HG02970 (cell line): ENCODE data around the gene CRB3.
"Not testable (repeated sequence)": the region's sequence is repeated elsewhere in the genome, so short reads cannot be mapped to it uniquely, and the experiment has no call there.

Experiments used
- ATAC-seq: cut with Tn5 transposase; IDR thresholded peaks from one replicate; pipeline ENCODE4 v1.9.1; 2021; ENCODE audit warnings: mild to moderate bottlenecking, moderate library complexity, moderate number of reproducible peaks; ENCODE audit not compliant: unreplicated experiment, low FRiP score

Gene CRB3

GRCh38 chr19:6489278-6490061, 25.4 kb downstream of the CRB3 start:
- no peak for ATAC-seq

GRCh38 chr19:6490134-6490533, 26.1 kb downstream of the CRB3 start:
- no peak for ATAC-seq

GRCh38 chr19:6491802-6492592, 27.9 kb downstream of the CRB3 start:
- ATAC-seq = no peak

GRCh38 chr19:6494438-6495036, 30.5 kb downstream of the CRB3 start:
- no peak for ATAC-seq

GRCh38 chr19:6495947-6496346, 31.9 kb downstream of the CRB3 start:
- no peak for ATAC-seq

GRCh38 chr19:6498294-6499036, 34.4 kb downstream of the CRB3 start:
- ATAC-seq = no peak

GRCh38 chr19:6499052-6499790, 35.1 kb downstream of the CRB3 start:
- ATAC-seq = no peak

GRCh38 chr19:6500837-6501739, 37.0 kb downstream of the CRB3 start:
- ATAC-seq = no peak

- no peak for ATAC-seq
Measured at GRCh38 chr19:6501740-6502648, 37.9 kb downstream of the CRB3 start, which contains the start of gene TUBB4A. Gene TUBB4A, minus strand, starts transcription at chr19:6502309. Its CDS starts 97 bp downstream, at chr19:6502212.

DNA sequence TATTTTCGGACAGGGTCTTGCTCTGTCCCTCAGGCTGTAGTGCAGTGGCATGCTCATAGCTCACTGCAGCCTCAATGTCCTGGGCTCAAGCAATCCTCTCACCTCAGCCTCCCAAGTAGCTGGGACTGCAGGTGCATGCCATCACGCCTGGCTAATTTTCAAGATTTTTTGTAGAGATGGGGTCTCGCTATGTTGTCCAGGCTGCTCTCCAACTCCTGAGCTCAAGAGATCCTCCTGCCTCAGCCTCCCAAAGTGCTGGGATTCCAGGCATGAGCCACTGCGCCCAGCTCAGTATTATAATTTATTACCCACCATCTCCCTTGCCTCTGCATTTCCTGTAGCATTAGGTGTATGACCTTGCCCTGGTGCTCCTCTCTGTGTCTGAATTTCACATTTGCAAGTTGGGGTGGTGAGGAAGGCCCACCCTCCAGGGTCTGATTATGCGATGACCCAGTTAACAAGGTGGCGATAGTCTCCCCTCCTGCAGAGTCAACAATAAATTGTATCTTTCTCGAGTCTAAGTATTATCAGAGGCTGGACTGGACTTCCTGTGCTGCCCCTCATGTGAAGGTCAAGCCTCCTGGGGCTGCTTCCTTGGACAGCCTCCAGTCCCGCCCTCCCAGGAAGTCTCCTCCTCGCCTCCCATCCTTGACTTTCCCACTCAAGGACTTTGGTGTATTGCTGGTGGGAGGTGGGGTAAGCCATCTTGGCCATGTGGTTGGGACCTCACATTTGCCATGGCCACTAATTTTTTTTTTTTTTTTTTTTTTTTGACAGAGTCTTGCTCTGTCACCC, 39.5 kb downstream of the CRB3 start:
- ATAC-seq = no peak

- ATAC-seq = not testable (repeated sequence)
Measured at GRCh38 chr19:6508028-6508771, 44.1 kb downstream of the CRB3 start.

GRCh38 chr19:6509118-6509971, 45.3 kb downstream of the CRB3 start:
- no peak for ATAC-seq

GRCh38 chr19:6510618-6511017, 46.5 kb downstream of the CRB3 start:
- no peak for ATAC-seq

GRCh38 chr19:6514089-6514488, 50.0 kb downstream of the CRB3 start:
- no peak for ATAC-seq

- ATAC-seq = no peak
Measured at GRCh38 chr19:6514926-6515544, 51.0 kb downstream of the CRB3 start.
